HG03457 (cell line): ENCODE data around the gene S100A7A.
"Not testable (repeated sequence)": the region's sequence is repeated elsewhere in the genome, so short reads cannot be mapped to it uniquely, and the experiment has no call there.

Experiments
- ATAC-seq: cut with Tn5 transposase; IDR thresholded peaks from one replicate; pipeline ENCODE4 v1.9.1; 2021; ENCODE audit warnings: moderate number of reproducible peaks; ENCODE audit not compliant: unreplicated experiment

Gene S100A7A

DNA sequence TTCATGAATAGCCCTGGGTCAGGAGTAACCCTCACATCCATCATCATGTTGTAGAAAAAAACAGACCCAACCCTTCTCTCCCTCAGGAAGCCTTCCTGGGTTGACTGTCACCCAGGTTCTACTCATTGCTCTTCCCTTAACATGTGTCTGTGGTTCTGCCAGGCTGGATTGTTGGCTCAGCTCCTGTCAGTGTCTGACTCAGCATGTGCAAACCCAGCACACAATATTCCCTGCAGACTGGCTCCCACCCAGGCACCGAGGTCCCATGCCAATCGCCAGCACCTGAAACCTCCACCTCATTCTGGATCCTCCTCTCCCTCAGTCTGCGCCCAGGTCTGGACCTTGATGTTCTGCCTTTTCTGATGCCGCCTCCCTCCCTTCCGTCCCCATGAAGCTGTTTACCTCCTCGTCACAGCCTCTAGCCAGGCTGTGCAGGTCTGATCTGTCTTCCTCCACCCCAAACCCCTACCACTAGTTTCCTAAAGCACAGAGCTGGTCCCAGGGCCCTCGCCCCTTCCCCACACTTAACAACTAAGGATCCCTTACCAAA is 21.1 kb upstream of the S100A7A start:
- no peak for ATAC-seq

DNA sequence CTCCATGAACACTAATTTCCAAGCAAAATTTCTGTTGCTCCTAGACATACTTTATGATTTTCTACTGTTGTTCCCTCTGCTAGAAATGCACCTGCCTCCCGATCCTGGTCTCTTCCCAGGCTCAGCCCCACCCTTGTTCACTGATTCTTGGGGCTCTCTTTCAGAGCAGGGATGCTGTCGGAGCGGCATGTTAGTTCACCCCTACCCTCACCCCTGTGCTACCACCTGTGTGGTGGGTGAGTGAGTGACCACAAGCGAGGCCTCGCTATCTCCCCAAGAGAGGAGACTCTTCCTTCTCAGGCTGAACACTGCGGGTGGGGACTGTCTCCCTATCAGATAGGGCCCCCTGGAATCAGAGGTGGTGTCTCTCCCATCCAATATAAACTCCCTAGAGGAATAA is 20.5 kb upstream of the S100A7A start:
- ATAC-seq = no peak

DNA sequence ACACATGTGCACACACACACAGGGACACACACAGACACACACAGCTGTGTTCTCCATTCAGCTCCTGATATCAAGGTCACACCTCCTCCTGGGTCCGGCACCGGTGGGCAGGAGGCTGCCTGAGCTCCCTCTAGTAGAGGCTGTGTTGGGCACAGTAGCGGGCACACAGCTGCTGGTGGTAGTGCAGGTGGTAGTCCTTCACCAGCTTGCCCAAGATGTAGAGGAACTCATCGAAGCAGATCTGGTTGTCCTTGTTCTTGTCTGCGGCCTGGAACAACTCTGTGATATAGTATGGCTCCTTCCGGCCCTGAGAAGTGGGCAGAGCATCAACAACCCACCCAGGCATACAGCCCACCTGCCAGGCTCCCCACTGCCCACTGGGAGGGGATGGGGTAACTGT is 19.9 kb upstream of the S100A7A start:
- no peak for ATAC-seq

DNA sequence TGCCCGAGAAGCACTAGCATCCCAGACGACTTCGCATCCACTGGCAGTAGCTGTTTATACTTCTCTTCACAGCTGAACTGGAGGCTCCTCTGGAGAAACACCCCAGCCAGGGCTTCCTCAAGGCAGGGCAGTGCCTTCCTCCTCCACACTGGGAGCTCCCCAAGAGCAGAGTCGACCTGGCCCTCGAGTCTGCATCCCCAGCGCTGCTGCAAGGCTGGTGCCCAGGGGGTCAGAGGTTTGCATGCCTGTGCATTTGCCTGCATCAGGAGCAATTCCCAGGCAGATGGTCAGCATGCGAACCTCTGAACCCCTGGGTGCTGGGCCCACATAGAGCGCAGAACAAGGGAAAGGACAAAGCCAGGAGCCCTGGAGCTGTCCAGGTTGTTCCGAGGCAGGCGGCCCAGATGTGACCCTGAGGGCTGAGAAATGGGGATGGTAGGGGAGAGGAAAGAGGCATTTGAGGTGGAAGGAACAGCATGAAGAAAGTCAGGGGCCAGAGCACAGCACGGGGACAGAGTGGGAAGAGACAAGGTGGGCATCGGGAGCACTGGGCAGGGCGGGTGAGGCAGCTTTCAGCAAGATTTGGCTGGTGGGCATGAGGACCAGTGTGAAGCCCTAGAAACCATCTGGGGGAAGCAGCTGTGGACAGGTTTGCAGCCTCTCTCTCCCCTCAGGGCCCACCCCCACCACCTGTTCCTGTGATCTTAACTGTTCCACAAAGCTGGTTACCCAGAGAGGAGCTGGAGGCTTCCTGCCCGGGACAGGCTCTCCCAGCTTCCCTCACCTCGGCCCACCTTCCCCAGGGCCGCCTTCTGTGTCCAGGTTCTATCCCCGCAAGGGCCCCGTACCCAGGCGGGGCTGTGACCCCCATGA is 19.0 kb upstream of the S100A7A start:
- ATAC-seq = no peak

DNA sequence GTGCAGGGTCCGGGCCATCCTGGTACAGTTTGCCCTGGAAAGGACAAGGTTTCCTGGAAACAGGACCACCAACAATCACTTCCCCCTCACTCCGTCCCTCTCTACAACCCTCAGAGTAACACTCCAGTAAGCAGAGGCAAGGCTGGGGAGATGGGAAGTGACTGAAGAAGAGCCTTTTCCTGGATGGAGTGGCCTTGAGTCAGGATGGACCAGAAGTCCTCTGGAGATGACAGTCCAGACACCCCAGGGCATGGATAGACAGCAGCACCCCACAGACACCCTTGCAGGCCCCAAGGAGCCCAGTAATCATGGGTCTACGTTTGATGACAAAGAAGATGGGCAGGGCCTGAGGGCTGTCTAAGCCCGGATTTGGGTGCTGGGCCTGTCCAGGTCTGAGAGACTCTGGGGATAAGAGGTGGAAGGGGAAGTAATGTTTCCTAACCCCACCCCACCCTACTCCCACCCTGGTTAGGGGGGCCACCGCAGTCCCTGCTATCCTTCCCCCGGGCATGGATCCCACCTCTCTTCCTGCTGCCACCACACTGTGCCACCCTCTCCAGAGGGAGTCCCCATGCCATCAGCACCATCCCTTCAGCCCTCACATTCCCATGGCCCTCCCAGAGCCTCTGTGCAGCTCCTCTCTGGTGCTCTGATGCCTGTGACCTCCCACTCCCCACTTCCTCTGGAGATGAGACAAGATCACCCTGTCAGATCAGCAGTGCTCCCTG is 18.2 kb upstream of the S100A7A start:
- ATAC-seq = no peak

DNA sequence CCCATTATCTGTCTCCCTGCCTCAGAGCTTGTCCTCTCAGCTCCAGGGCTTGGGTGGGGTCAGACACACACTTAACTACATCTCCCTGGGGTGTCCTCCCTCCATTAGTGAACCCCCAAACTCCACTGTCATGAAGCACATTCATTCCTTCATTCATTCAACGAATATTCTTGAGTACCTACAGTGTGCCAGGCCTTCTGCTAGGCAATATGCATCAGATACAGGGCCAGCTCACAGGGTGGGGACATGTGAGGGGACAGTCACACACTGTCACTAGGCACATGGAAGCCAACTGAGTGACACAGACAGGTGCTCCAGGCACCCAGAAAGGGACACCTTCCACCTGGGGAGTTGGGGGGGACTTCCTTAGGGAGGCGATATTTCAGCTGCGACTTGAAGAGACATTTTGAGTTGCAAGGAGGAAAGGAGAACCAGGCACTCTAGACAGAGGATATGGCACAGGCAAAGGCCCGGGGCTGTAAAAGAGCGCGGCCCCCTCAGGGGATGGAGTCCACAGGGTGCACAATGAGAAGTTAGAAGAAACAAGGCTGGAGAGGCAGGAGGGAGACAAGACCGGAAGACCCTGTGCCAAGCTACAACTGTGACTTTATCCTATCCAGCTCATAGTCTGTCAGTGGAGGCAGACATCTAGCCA is 16.8 kb upstream of the S100A7A start:
- no peak for ATAC-seq

DNA sequence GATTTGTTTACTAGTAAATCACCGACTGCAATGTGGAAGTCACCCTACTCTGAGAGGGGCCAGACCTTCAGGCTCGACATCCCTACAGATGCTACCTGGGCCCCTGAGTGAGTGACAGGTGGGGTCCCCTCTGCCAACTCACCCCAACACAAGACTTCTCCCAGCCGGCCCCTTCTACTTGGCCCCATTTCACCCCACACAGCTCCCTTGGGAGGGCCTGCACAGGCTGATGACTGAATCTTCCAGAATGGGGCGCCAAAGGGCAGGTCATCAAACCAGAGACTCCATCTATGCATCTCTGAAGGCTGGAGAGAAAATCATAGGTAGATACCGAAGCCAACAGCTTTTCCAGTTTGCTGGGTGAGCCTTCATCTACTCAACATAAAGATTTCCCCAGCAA is 16.1 kb upstream of the S100A7A start:
- no peak for ATAC-seq

DNA sequence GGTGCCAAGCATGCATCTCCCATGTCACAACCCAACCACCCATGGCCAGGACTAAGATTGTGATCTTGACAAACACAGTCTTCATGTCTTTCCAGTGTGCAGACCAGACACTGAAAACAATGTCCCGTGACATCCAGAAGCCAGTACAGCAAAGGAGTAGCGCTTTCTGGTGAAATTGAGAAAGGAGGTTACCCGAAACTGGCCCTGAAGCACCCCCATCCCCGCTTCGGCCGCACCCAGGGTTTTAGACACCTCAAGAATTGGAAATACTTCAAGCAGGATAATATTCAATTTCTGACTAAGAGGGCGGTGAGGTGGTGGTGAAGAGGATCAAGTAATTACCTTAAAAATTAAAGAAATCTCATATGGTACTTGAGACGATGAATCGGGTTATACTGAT is 14.9 kb upstream of the S100A7A start:
- ATAC-seq = no peak

DNA sequence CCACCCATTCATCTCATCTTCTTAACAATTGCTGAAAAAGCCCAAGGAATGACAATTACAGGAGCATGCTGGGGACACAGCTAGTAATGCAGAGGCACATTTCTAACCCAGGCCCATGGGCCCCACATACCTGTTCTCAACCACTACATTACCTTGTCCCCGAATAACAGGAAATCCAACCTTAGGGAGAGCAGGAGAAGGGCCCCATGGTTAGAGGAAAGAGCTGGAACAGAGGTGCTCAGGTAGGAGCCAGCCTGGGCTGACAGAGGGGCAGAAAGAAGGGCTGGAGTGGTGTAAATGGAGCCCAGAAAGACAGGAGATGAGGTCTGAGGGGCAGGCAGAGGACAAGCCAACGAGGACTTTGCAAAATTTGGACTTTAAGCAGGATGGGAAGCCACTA is 14.1 kb upstream of the S100A7A start:
- no peak for ATAC-seq

DNA sequence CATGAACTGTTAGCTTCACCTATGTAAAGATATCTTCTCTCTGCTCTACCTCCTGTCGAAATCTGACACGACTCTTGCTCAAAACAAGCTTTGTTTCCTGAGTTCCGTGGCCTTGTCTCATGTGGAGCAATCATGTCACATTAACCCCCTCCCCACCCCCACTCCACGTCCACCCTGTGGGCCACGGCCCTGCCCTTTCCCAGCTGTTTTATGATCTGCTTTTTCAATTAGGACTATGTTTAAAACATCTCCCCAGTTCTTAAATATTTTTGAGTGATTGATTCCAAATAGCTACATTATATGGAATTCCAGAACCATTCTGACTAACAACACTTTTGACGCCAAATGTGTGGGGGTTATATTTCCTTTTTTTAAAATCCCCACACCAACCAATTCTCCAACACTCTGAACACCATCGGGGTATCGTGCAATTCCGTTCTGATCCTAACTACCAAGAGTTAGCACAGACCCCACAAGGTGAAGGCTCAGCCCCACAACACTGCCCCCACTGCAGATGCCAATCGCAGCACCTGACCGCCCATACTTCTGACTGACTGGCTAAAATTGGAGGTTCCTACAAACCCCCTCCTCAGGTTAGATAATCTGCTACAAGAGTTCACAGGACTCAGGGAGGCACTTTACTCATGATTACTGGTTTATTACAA is 12.8 kb upstream of the S100A7A start:
- no peak for ATAC-seq

DNA sequence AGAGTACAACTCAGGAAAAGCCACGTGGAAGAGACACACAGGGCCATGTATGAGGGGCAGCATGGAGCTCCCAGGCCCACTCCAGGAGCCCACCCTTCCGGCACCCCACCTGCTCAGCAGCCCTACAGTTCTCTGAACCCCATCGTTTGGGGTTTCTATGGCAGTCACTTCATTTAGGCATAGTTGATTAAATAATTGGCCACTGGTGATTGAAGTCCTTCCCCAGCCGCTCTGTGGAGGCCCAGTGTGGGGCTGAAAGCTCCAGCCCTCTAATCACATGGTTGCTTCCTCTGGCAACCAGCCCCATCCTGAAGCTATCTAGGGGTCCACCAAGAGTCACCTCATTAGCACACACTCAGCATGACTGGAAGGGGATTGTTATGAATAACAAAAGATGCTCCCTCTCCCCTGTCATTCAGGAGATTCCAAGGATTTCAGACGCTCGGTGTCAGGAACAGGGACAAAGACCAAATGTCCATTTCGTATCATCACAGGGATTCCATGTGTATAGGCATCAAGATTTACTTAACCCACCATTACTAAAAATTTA is 12.2 kb upstream of the S100A7A start:
- ATAC-seq = no peak

DNA sequence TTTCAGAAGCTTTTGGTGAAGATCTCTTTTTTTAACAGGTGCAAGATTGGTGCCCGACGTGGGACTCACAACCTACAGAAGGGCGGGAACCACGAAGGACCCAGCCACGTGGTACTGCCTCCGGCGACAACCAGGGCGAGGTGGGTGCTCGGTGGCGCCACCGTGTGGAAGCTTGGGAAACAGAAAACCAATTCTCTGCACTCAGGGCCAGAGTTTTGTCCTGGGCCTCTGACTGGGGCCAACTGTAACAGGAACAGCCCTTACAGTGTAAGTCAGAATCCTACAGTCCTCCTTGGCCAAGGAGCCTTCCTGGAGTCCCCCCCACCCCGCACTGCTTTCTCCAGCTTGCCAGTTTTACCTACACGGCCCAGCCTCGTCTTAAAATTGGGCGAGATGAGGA is 11.6 kb upstream of the S100A7A start:
- no peak for ATAC-seq

DNA sequence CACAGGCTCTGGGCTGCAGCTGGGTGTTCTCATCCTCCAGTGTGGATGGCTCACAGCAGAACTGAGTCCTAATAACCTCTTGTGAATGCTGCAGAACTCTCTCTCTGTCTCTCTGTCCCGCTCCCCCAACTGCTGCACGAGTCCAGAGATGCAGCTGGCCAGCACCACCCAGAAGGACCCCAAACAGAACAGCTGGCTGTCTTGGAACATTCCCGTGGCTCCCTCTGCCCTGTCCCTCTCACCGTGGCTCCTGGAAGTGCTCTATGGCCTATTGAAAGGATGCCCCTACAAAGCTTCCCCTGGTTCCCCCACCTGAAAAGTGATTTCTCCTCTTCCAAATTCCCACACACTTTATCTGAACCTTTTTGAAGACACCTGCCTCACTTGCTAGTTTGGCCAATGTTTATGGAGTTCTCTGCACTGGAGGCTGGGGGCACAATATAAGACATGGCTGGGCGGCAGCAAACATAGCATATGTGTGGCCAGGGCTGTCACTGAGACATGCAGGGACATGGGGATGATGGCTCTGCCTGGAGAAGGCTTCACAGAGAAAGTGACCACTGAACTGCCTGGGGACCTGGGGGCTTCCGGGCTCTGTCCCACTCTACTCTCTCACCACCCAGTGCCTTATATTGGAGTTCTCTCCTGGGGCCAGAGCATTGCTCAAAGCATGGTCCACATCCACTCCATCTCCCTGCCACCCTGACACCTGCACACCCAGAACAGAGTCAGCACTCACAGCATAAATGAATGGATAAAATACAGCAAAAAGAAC is 10.3 kb upstream of the S100A7A start:
- ATAC-seq = not testable (repeated sequence)

DNA sequence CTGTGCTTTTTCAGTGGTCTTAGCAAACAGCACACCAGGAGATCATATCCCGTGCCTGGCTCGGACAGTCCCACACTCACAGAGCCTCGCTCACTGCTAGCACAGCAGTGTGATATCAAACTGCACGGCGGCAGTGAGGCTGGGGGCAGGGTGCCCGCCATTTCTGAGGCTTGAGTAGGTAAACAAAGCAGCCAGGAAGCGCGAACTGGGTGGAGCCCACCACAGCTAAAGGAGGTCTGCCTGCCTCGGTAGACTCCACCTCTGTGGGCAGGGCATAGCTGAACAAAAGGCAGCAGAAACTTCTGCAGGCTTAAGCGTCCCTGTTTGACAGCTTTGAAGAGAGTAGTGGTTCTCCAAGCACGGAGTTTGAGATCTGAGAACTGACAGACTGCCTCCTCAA is 9.0 kb upstream of the S100A7A start:
- not testable (repeated sequence) for ATAC-seq

DNA sequence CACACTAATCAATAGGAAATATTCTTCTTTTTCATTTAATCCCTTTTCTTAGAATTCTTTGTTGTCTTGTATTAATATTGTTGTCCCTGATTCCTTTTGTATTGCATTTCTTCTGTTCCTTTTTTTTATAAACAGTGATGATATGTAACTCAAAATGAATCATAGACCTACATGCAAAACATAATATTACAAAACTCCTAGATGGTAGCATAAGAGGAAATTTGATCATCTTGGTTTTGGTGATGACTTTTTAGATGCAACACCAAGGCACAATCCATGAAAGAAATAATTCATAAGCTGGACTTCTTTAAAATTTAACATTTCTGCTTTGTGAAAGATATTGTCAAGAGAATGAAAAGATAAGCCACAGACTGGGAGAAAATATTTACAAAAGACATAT is 2.4 kb upstream of the S100A7A start:
- ATAC-seq = not testable (repeated sequence)

DNA sequence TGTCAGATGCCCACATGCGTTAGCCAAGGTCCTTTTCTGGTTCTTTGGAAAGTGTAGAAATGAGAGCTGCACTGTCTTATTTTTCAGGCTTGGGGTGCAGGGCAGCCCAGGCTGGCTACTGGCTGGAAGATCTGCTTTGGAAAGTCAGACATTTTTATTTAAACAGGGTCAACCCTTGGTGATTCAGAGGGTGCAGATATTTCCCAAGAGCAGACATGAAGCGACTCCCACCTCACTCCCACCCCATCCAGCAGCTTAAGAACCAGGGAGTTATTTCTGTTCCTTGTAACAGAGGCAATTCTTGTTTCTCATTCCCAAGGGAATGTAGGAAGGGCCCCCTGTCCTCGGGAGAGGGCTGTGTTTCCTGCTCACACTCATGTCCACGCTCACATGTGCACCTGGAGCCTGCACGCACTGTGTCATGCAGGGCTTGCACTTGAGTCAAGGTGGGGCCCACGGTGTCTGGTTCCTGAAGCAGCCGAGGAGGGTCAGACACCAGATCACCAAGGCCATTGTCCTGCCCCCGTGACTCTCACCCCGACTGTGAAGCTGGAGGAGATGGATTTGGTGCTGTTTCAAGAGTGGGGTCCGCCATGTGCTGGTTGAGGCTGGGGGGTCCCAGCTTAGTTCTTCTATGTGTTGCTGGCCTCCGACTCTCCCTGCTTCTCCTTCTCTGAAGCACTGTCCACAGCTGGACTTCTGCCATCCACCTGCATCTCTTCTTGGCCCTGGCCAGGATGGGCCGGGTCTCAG is 992 bp downstream of the S100A7A start:
- ATAC-seq = no peak

DNA sequence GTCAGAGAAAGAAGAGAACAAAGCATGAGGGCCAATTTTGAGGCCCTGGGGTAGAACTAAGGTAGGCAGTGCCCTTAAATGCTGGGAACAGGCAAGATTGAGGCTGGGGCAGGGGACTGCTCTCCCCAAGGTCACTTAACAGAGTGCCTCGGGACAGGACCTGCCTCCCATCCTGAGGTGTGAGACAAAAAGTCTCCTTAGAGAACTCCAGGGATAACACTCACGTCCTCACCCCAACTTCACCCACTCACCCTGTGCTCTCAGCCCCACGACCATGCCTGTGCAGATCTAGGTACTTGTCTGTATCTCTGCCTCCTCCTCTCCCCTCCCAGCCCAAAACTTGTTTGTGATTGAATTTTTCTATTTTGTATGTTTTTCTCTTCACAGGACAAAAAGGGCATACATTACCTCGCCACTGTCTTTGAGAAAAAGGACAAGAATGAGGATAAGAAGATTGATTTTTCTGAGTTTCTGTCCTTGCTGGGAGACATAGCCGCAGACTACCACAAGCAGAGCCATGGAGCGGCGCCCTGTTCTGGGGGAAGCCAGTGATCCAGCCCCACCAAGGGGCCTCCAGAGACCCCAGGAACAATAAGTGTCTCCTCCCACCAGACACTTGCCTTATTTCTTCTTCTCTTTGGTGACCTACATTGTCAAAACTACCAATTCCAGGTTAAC is 2.6 kb downstream of the S100A7A start:
- ATAC-seq = not testable (repeated sequence)

DNA sequence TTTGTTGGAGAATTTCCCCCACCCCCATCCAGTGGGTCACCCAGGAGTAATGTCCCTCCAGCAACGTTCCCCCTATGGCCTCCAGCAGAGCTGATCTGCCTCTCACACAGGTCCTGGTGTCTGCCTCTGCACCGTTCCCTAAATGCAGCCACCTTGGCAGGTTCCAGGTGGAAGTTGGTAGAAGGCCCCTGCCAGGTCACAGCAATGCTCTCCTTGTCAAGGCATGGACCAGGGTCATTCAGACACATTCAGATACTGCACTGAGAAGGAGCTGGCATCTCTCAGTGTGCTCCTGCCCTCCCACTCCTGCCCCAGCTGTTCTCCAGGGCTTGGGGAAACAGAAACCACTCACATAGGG is 3.1 kb downstream of the S100A7A start:
- not testable (repeated sequence) for ATAC-seq

DNA sequence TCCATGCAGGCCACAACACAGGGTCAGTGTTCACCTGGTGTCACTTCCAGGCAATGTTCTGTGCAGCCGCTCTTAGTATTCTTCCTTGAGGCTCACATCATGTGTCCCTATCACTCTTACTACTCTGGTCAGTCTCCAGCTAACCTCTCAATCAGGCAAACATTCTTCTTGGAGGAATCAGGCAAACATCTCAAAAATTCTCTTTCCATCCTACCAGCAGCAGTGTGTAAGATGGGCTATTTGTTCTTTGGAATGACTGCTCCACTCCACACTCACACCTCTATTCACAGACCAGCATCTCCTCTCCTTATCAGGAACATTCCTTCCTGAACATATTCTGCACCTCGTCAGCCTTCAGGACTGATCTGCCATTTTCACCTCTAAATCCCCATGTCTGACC is 4.0 kb downstream of the S100A7A start:
- no peak for ATAC-seq
